Endothelial cell of umbilical vein (primary cell): ENCODE results near the gene HK1. TPM values are rescaled to one million over a fixed set of nuclear protein-coding genes. Genes with fewer than 3 reads are reported as not detected.

ENCODE experiments used
- BruUV-seq: library from RNA; stranded (reverse); fragments of 400-500 nt; replicated peaks from 2 replicates; lab custom pipeline; 2021; lab: Mats Ljungman, UMichigan
- CTCF ChIA-PET: fragments of 300-600, 350-600 bp; sonication (Branson Sonifier 250); formaldehyde crosslinking; loops from one replicate; lab custom pipeline; 2021; ENCODE audit warnings: antibody characterized with exemption, inconsistent platforms; lab: Charles Lee
- POLR2A ChIA-PET: fragments of 300-600, 350-600 bp; sonication (Branson Sonifier 250); formaldehyde crosslinking; loops from one replicate; lab custom pipeline; 2021; ENCODE audit warnings: antibody characterized with exemption, inconsistent platforms; lab: Charles Lee
- DNase-seq: peaks from one replicate; pipeline ENCODE4 v3.0.0-alpha.2; 2011; ENCODE audit warnings: low read depth, low spot score
- FAIRE-seq: peaks from 2 replicates; lab custom pipeline; 2011; peaks lifted over from hg19 to GRCh38; lab: Jason Lieb, UNC
- H2AFZ ChIP-seq: 2 replicates; pipeline ENCODE4 v1.6.0; 2012; ENCODE audit warnings: low read depth, low read length, control low read depth, inconsistent platforms
- H3K27ac ChIP-seq: 2 replicates; pipeline ENCODE4 v1.5.1; 2011; ENCODE audit warnings: low read depth, mild to moderate bottlenecking, control low read depth, low read length, moderate library complexity; ENCODE audit not compliant: insufficient read depth
- H3K27me3 ChIP-seq, 2 experiments: 2 replicates each; pipeline versions ENCODE4 v1.6.0 to v1.6.1; 2011; ENCODE audit warnings: low read length in 2 of 2, mixed read lengths in 1 of 2; ENCODE audit not compliant: control insufficient read depth in 2 of 2, insufficient read depth in 2 of 2
- H3K36me3 ChIP-seq, 2 experiments: 2 replicates in 1 of 2; 3 replicates in 1 of 2; pipeline ENCODE4 v1.5.1; 2011; ENCODE audit warnings: low read length in 2 of 2, mild to moderate bottlenecking in 1 of 2, moderate library complexity in 1 of 2; ENCODE audit not compliant: control insufficient read depth in 2 of 2, insufficient read depth in 2 of 2; ENCODE audit errors: extremely low read depth in 1 of 2
- H3K4me1 ChIP-seq: 3 replicates; pipeline ENCODE4 v1.5.1; 2011; ENCODE audit warnings: mild to moderate bottlenecking, low read length; ENCODE audit not compliant: control insufficient read depth, insufficient read depth; ENCODE audit errors: extremely low read depth
- H3K4me2 ChIP-seq: 2 replicates; pipeline ENCODE4 v1.6.1; 2011; ENCODE audit warnings: low read length, control low read depth, mixed read lengths; ENCODE audit not compliant: insufficient read depth
- H3K4me3 ChIP-seq, 3 experiments: fragments of 200-600 bp in 1 of 3; sonication (generic), shearing (Covaris generic) in 1 of 3; replicated peaks in 1 of 3; 2 replicates each; pipeline ENCODE4 v1.5.1; 2011 to 2016; ENCODE audit warnings: control low read depth in 3 of 3, low read length in 3 of 3, mild to moderate bottlenecking in 2 of 3, inconsistent platforms in 1 of 3, low read depth in 1 of 3, moderate library complexity in 1 of 3; ENCODE audit not compliant: insufficient read depth in 1 of 3
- H3K79me2 ChIP-seq: 2 replicates; pipeline ENCODE4 v1.6.0; 2012; ENCODE audit warnings: low read length, inconsistent platforms; ENCODE audit not compliant: control insufficient read depth, insufficient read depth
- H3K9ac ChIP-seq: replicated peaks from 2 replicates; pipeline ENCODE3; 2011; ENCODE audit warnings: low read length, control low read depth; ENCODE audit not compliant: insufficient read depth; ENCODE audit errors: extremely low read depth
- H3K9me1 ChIP-seq: replicated peaks from 3 replicates; pipeline ENCODE4 v1.6.0; 2011; ENCODE audit warnings: mild to moderate bottlenecking, low read length; ENCODE audit not compliant: control insufficient read depth, insufficient read depth; ENCODE audit errors: extremely low read depth
- H3K9me3 ChIP-seq: replicated peaks from 2 replicates; pipeline ENCODE4 v1.5.1; 2012; ENCODE audit warnings: low read length, inconsistent platforms; ENCODE audit not compliant: control insufficient read depth, insufficient read depth
- H4K20me1 ChIP-seq: replicated peaks from 2 replicates; pipeline ENCODE3; 2011; ENCODE audit warnings: mild to moderate bottlenecking, low read length; ENCODE audit not compliant: control insufficient read depth, insufficient read depth; ENCODE audit errors: extremely low read depth
- EZH2 ChIP-seq: IDR thresholded peaks from 2 replicates; pipeline ENCODE4 v1.6.1; 2012; ENCODE audit warnings: borderline replicate concordance, low read depth, mild to moderate bottlenecking, moderate library complexity, low read length, inconsistent platforms; ENCODE audit not compliant: severe bottlenecking
- FOS ChIP-seq: IDR thresholded peaks from 2 replicates; pipeline ENCODE4 v1.6.1; 2011; ENCODE audit warnings: mild to moderate bottlenecking, low read length, moderate library complexity, borderline replicate concordance; ENCODE audit not compliant: insufficient read depth
- GATA2 ChIP-seq: IDR thresholded peaks from 2 replicates; pipeline ENCODE4 v1.7.0; 2011; ENCODE audit warnings: low read depth, mild to moderate bottlenecking, moderate library complexity, mixed read lengths, low read length; ENCODE audit not compliant: insufficient read length, insufficient read depth
- JUN ChIP-seq: IDR thresholded peaks from 2 replicates; pipeline ENCODE4 v1.6.1; 2011; ENCODE audit warnings: borderline replicate concordance, low read depth; ENCODE audit not compliant: insufficient read length, insufficient read depth
- MYC ChIP-seq: IDR thresholded peaks from one replicate; pipeline ENCODE4 v1.6.1; 2011; ENCODE audit warnings: mild to moderate bottlenecking, low read depth, low read length
- POLR2A ChIP-seq: IDR thresholded peaks from 2 replicates; pipeline ENCODE4 v1.6.1; 2012; ENCODE audit warnings: low read depth, mild to moderate bottlenecking, control low read depth, low read length
- POLR2AphosphoS5 ChIP-seq: IDR thresholded peaks from 2 replicates; pipeline ENCODE4 v1.6.1; 2012; ENCODE audit warnings: low read depth, mild to moderate bottlenecking, control low read depth, low read length, moderate library complexity; ENCODE audit not compliant: insufficient read depth
- dilution Hi-C: fragments of 300-500 bp; cut with MboI; formaldehyde crosslinking; loops from one replicate; pipeline ENCODE4 v1.15.0; 2019; ENCODE audit warnings: low sequenced_read_pairs; ENCODE audit not compliant: extremely low pct_ligation_motif_present
- intact Hi-C: fragments of 100-400 bp; cut with micrococcal nuclease; formaldehyde crosslinking; loops from one replicate; pipeline ENCODE4 v1.10.0; 2022
- polyA plus RNA-seq, 4 experiments: library from polyadenylated mRNA; depleted of rRNA in 3 of 4; stranded (reverse) in 3 of 4; unstranded in 1 of 4; fragments of >200 nt; gene quantifications; 2 replicates each; pipeline versions ENCODE4 v1.2.1 to v1.2.3, GENCODE V29; 2011 to 2012; ENCODE audit warnings: missing spikeins in 1 of 4
- total RNA-seq: library from RNA; stranded (reverse); gene quantifications from 2 replicates; pipeline ENCODE4 v1.2.3, GENCODE V29; 2021
- TF ChIP-seq, protein P1 (sequence below), 2 donors: IDR thresholded peaks; 1 replicate in 1 of 2; 2 replicates in 1 of 2; pipeline ENCODE4 v1.5.1; 2011; ENCODE audit warnings: low read length in 2 of 2, mild to moderate bottlenecking in 2 of 2, moderate library complexity in 2 of 2, control low read depth in 1 of 2, inconsistent platforms in 1 of 2, low read depth in 1 of 2; ENCODE audit not compliant: insufficient read depth in 1 of 2; ENCODE audit errors: extremely low read depth in 1 of 2
- TF ChIP-seq, protein P2 (sequence below): IDR thresholded peaks from 2 replicates; pipeline ENCODE4 v1.6.1; 2011; ENCODE audit not compliant: insufficient read depth, insufficient read length

Gene HK1
- total and polyA plus RNA-seq, 2 donors (not counting 3 experiments of a cell fraction or from before 2014, with no cell fraction given): 50.8 to 121 TPM

DNA sequence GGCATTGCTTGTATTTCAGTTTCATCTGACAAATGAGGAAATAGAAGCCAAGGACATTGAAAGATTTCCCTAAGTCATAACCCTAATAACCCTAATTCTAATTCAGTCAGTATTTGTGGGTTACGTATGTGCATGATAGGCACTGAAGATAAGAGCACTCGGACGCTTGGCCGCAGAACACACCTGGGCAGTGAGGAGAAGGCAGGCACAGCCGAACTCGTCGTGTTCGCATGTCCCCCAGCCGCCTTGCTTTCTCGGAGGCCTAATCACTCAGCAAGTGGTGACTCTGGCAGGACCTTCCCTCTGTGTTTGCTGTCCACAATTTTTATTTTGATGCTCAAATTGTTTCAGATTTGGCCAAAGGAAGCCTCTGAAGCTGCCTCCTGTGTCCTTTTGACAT lies 34.5 kb upstream of the HK1 start:
- Histone ChIP-seq H2AFZ (no peak overlapping the region), H3K36me3 (no peaks in the 10 kb centered on the region), H3K4me3 (no peak overlapping the region), H3K4me2 (no peak overlapping the region), H3K4me1 (peaks cover 11% of the 10 kb centered on the region), H3K27me3 (no peaks in the 10 kb centered on the region), H3K9me1 (no peaks in the 10 kb centered on the region), H3K27ac (no peak overlapping the region), H4K20me1 (no peaks in the 10 kb centered on the region), H3K9me3 (no peaks in the 10 kb centered on the region), H3K9ac (no peak overlapping the region), H3K79me2 (no peaks in the 10 kb centered on the region)
- intact Hi-C loops (no loop called here), dilution Hi-C loops (loop anchor here (25.0 kb wide), 1 partner anchor 143 kb away; no protein-coding TSS in a partner anchor)
- CTCF ChIA-PET: interaction anchor here (1.1 to 6.5 kb wide), 2 partner anchors 148 to 165 kb away, joined by 6 to 103 read pairs; no protein-coding TSS in a partner anchor
- BruUV-seq: no TSS peak
- POLR2A ChIA-PET: no interaction called here
- FAIRE-seq (no peak), DNase-seq (no peak)
- TF ChIP-seq, protein P1, sequence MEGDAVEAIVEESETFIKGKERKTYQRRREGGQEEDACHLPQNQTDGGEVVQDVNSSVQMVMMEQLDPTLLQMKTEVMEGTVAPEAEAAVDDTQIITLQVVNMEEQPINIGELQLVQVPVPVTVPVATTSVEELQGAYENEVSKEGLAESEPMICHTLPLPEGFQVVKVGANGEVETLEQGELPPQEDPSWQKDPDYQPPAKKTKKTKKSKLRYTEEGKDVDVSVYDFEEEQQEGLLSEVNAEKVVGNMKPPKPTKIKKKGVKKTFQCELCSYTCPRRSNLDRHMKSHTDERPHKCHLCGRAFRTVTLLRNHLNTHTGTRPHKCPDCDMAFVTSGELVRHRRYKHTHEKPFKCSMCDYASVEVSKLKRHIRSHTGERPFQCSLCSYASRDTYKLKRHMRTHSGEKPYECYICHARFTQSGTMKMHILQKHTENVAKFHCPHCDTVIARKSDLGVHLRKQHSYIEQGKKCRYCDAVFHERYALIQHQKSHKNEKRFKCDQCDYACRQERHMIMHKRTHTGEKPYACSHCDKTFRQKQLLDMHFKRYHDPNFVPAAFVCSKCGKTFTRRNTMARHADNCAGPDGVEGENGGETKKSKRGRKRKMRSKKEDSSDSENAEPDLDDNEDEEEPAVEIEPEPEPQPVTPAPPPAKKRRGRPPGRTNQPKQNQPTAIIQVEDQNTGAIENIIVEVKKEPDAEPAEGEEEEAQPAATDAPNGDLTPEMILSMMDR (IDR thresholded peaks at IDR 0.05; ENCODE audit: extremely low read depth in 1 of 2, insufficient read depth in 1 of 2, low read depth in 1 of 2, low read length in 2 of 2): no peak

DNA sequence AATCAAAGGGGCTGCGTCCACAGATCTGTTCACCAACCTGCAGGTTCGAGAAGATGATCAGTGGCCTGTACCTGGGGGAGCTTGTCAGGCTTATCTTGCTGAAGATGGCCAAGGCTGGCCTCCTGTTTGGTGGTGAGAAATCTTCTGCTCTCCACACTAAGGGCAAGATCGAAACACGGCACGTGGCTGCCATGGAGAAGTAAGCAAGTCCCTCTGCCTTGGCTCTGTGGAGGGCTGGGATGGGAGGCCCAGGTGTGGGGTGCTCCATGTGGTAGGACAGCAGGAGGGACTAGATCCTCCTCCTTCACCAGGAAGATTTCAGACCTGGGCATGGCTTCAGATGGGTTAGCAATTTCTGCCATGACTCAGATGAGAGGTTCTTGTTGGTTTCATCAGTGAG lies 32.3 kb upstream of the HK1 start:
- no peak overlapping the region for H2AFZ ChIP-seq
- no TSS peak for BruUV-seq
- intact Hi-C loops (no loop called here), dilution Hi-C loops (loop anchor here (25.0 kb wide), 1 partner anchor 141 kb away; no protein-coding TSS in a partner anchor)
- H4K20me1 ChIP-seq: no peaks in the 10 kb centered on the region
- CTCF ChIA-PET: interaction anchor here (1.2 kb wide), 1 partner anchor 11 kb away, joined by 4 read pairs; no protein-coding TSS in a partner anchor
- no peak overlapping the region for H3K4me3 ChIP-seq
- no peaks in the 10 kb centered on the region for H3K9me1 ChIP-seq
- FAIRE-seq (no peak), DNase-seq (no peak)
- no peaks in the 10 kb centered on the region for H3K36me3 ChIP-seq
- H3K79me2 ChIP-seq: no peaks in the 10 kb centered on the region
- H3K9me3 ChIP-seq: no peaks in the 10 kb centered on the region
- POLR2A ChIA-PET: no interaction called here
- no peak overlapping the region for H3K27ac ChIP-seq
- no peaks in the 10 kb centered on the region for H3K27me3 ChIP-seq
- TF ChIP-seq EZH2: no peak
- no peak for TF ChIP-seq JUN
- TF ChIP-seq, protein P2, sequence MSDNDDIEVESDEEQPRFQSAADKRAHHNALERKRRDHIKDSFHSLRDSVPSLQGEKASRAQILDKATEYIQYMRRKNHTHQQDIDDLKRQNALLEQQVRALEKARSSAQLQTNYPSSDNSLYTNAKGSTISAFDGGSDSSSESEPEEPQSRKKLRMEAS: no peak
- TF ChIP-seq GATA2: no peak
- TF ChIP-seq FOS: no peak
- TF ChIP-seq, protein P1 (IDR thresholded peaks at IDR 0.05; ENCODE audit: extremely low read depth in 1 of 2, insufficient read depth in 1 of 2, low read depth in 1 of 2, low read length in 2 of 2): no peak
- TF ChIP-seq MYC: no peak
- no peak for TF ChIP-seq POLR2A
- no peak for TF ChIP-seq POLR2AphosphoS5
- no peak overlapping the region for H3K9ac ChIP-seq
- no peak overlapping the region for H3K4me2 ChIP-seq
- no peaks in the 10 kb centered on the region for H3K4me1 ChIP-seq
